Measurements from ENCODE around the gene CD47. TPM values are rescaled to one million over a fixed set of nuclear protein-coding genes. Genes with fewer than 3 reads are reported as not detected.

The CD47 gene
- total and polyA plus RNA-seq, 2 donors (not counting 1 experiment from before 2014, with no cell fraction given), result 86.4 to 259 TPM

DNA sequence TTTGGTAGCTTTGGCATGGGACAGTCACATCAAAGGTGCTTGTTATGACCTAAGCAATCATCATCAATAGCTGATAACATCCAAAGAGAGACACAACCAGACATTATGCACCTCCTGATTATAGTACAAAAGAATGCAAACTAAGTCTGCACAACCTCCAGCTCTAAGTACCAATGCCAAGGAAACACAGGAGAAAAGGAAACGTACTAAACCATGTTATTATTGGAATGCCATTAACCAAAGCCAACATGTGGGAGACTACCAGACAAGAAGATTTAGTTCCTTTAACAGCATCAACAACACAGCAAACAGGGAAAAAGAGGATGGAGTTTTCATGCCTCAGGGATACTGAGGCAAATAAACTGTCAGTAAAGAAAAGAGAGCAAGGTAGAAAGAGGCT is 61.4 kb downstream of the CD47 start:
- intact Hi-C loops (cut with micrococcal nuclease), result no loop called here
- H4K20me1 ChIP-seq (ENCODE audit: control insufficient read depth, insufficient read depth, low read length, poor library complexity, severe bottlenecking), result no peaks in the 10 kb centered on the region
- Mint-ChIP-seq H3K4me1 (peaks cover 1% of the 10 kb centered on the region), H3K27ac (no peak overlapping the region), H3K27me3 (no peaks in the 10 kb centered on the region), H3K9me3 (ENCODE audit: insufficient read depth) (no peaks in the 10 kb centered on the region), H3K4me3 (no peak overlapping the region)
- peaks cover 0 to 28% of the 10 kb centered on the region in 2 experiments for H3K36me3 ChIP-seq (replicated peaks in 1 of 2; ENCODE audit: control extremely low read depth in 1 of 2, control insufficient read depth in 1 of 2, extremely low read depth in 1 of 2, insufficient read depth in 2 of 2, low read length in 1 of 2)
- no peaks in the 10 kb centered on the region for H3K4me1 ChIP-seq (ENCODE audit: control insufficient read depth in 2 of 2, insufficient read depth in 2 of 2, low read length in 2 of 2)
- no peak overlapping the region for H3K4me3 ChIP-seq (ENCODE audit: control extremely low read depth in 1 of 5, extremely low read depth in 1 of 5, insufficient read depth in 1 of 5, low read depth in 2 of 5, low read length in 4 of 5)
- no peaks in the 10 kb centered on the region for H3K27me3 ChIP-seq (replicated peaks in 1 of 4; ENCODE audit: control extremely low read depth in 1 of 4, control insufficient read depth in 3 of 4, insufficient read depth in 4 of 4, low read length in 3 of 4)
- TF ChIP-seq, protein P1, sequence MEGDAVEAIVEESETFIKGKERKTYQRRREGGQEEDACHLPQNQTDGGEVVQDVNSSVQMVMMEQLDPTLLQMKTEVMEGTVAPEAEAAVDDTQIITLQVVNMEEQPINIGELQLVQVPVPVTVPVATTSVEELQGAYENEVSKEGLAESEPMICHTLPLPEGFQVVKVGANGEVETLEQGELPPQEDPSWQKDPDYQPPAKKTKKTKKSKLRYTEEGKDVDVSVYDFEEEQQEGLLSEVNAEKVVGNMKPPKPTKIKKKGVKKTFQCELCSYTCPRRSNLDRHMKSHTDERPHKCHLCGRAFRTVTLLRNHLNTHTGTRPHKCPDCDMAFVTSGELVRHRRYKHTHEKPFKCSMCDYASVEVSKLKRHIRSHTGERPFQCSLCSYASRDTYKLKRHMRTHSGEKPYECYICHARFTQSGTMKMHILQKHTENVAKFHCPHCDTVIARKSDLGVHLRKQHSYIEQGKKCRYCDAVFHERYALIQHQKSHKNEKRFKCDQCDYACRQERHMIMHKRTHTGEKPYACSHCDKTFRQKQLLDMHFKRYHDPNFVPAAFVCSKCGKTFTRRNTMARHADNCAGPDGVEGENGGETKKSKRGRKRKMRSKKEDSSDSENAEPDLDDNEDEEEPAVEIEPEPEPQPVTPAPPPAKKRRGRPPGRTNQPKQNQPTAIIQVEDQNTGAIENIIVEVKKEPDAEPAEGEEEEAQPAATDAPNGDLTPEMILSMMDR (IDR thresholded peaks at IDR 0.05), result no peak
- no peak for TF ChIP-seq EZH2 (IDR thresholded peaks at IDR 0.05; ENCODE audit: borderline replicate concordance, insufficient read depth, low read depth, low read length, poor library complexity, severe bottlenecking)
- ChIA-PET POLR2A (no interaction called here), CTCF (interaction anchor here (1.3 kb wide), 1 partner anchor 378 kb away, joined by 4 read pairs; no protein-coding TSS in a partner anchor)
- H3K4me2 ChIP-seq (replicated peaks; ENCODE audit: low read depth, low read length, poor library complexity, severe bottlenecking), result no peak overlapping the region
- H3K9ac ChIP-seq (ENCODE audit: low read length), result no peak overlapping the region
- H2AFZ ChIP-seq (ENCODE audit: insufficient read depth, low read depth, low read length, poor library complexity, severe bottlenecking), result no peak overlapping the region
- WGBS (ENCODE audit: insufficient coverage), result no CpG with 5 or more reads among the region's 1 CpG
- no peaks in the 10 kb centered on the region for H3K79me2 ChIP-seq (ENCODE audit: control insufficient read depth, insufficient read depth, low read length)
- no peak overlapping the region for H3K27ac ChIP-seq (ENCODE audit: low read length in 2 of 2)
- no peak for ATAC-seq (ENCODE audit: low read depth)
- no peak for DNase-seq
- H3K9me3 ChIP-seq (ENCODE audit: control extremely low read depth in 1 of 3, control insufficient read depth in 2 of 3, insufficient read depth in 1 of 3, low read length in 2 of 3), result no peaks in the 10 kb centered on the region

DNA sequence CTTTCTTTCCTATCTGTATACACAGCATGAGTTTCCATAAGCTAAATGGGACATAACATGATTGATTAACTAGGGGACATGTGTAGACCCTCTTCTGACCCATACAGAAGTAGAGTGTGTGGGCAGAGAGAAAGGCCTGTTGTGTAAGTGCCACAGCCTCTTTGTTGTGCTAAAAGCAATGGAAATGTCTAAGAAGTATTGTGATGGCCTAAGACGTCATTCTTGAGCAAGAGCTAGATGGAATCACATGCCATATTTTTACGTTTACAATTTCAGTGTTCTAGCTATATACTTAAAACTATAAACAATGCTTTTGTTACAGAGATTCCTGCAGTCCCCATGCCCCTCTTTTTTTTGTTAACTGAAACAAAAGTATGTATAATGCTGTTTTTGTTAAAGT is 61.9 kb downstream of the CD47 start:
- no peak overlapping the region for H2AFZ ChIP-seq (ENCODE audit: insufficient read depth, low read depth, low read length, poor library complexity, severe bottlenecking)
- intact Hi-C loops (cut with micrococcal nuclease), result no loop called here
- no peaks in the 10 kb centered on the region for H3K4me1 Mint-ChIP-seq
- no peaks in the 10 kb centered on the region for H3K9me3 Mint-ChIP-seq (ENCODE audit: insufficient read depth)
- no peak for DNase-seq
- H3K79me2 ChIP-seq (ENCODE audit: control insufficient read depth, insufficient read depth, low read length), result no peaks in the 10 kb centered on the region
- H3K36me3 ChIP-seq (replicated peaks in 1 of 2; ENCODE audit: control extremely low read depth in 1 of 2, control insufficient read depth in 1 of 2, extremely low read depth in 1 of 2, insufficient read depth in 2 of 2, low read length in 1 of 2), result peaks cover 0 to 26% of the 10 kb centered on the region in 2 experiments
- H3K27me3 Mint-ChIP-seq, result no peaks in the 10 kb centered on the region
- WGBS (ENCODE audit: insufficient coverage), result no CpG with 5 or more reads among the region's 2 CpGs
- no peak for ATAC-seq (ENCODE audit: low read depth)
- CTCF ChIA-PET, result interaction anchor here (1.3 kb wide), 1 partner anchor 378 kb away, joined by 4 read pairs; no protein-coding TSS in a partner anchor
- H3K27ac ChIP-seq (ENCODE audit: low read length in 2 of 2), result no peak overlapping the region
- no peaks in the 10 kb centered on the region for H4K20me1 ChIP-seq (ENCODE audit: control insufficient read depth, insufficient read depth, low read length, poor library complexity, severe bottlenecking)
- no peak overlapping the region for H3K4me2 ChIP-seq (replicated peaks; ENCODE audit: low read depth, low read length, poor library complexity, severe bottlenecking)
- H3K9ac ChIP-seq (ENCODE audit: low read length), result no peak overlapping the region
- H3K4me3 ChIP-seq (ENCODE audit: control extremely low read depth in 1 of 5, extremely low read depth in 1 of 5, insufficient read depth in 1 of 5, low read depth in 2 of 5, low read length in 4 of 5), result no peak overlapping the region
- H3K9me3 ChIP-seq (ENCODE audit: control extremely low read depth in 1 of 3, control insufficient read depth in 2 of 3, insufficient read depth in 1 of 3, low read length in 2 of 3), result no peaks in the 10 kb centered on the region
- TF ChIP-seq, protein P1 (IDR thresholded peaks at IDR 0.05), result no peak
- TF ChIP-seq EZH2 (IDR thresholded peaks at IDR 0.05; ENCODE audit: borderline replicate concordance, insufficient read depth, low read depth, low read length, poor library complexity, severe bottlenecking), result no peak
- H3K27ac Mint-ChIP-seq, result no peak overlapping the region
- POLR2A ChIA-PET, result no interaction called here
- H3K4me1 ChIP-seq (ENCODE audit: control insufficient read depth in 2 of 2, insufficient read depth in 2 of 2, low read length in 2 of 2), result no peaks in the 10 kb centered on the region
- no peaks in the 10 kb centered on the region for H3K27me3 ChIP-seq (replicated peaks in 1 of 4; ENCODE audit: control extremely low read depth in 1 of 4, control insufficient read depth in 3 of 4, insufficient read depth in 4 of 4, low read length in 3 of 4)
- no peak overlapping the region for H3K4me3 Mint-ChIP-seq
